A673 (cell line): ENCODE results near the gene ADAMTS9.

Experiments used
- EZH2 ChIP-seq: fragments of 200-600 bp; sonication (generic); IDR thresholded peaks from 2 replicates; pipeline ENCODE4 v1.6.1; 2017; ENCODE audit warnings: borderline replicate concordance, low read depth, mild to moderate bottlenecking, mixed read lengths, antibody characterized with exemption, low read length; ENCODE audit not compliant: poor library complexity, severe bottlenecking
- TF ChIP-seq, protein P1 (sequence below): fragments of 300-800, 200-600 bp; sonication (generic); conservative IDR thresholded peaks from 2 replicates; pipeline ENCODE4 v1.5.1; 2017; ENCODE audit warnings: low read depth, mild to moderate bottlenecking, antibody characterized with exemption, low read length, moderate library complexity, mixed read lengths

DNA sequence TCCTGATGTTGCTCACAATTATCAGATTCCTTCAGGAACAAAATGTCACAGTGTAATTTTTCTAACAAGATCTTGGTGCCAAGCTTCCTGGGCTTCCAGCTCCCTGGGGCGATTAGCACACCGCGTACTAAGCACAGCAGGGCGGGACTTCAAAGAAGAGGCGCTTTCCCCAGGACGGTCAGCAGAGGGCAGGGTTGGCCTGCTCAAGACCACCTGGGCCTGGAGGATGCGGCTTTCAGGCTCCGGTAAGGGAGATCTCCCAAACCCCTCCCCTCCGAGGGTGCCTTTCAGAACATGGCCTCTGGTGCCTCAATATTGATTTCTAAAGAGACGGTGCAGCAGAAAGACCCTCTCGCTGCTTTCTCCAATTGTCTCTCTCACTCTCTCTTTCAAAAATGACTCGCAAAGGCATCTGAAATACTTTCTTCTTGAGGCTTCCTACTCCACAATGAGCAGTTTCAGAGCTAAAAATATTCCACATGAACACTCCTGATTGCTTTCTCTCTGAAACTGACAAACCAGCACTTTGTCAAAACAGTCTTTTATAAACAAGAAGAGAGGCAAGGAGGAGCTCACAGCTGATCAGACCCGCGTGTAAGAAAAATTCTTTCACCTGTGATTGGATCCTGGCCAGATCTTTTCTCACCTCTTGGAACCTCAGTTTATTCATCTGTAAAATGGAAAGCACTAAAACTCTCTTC lies 154.0 kb downstream of the ADAMTS9 start:
- TF ChIP-seq, protein P1, sequence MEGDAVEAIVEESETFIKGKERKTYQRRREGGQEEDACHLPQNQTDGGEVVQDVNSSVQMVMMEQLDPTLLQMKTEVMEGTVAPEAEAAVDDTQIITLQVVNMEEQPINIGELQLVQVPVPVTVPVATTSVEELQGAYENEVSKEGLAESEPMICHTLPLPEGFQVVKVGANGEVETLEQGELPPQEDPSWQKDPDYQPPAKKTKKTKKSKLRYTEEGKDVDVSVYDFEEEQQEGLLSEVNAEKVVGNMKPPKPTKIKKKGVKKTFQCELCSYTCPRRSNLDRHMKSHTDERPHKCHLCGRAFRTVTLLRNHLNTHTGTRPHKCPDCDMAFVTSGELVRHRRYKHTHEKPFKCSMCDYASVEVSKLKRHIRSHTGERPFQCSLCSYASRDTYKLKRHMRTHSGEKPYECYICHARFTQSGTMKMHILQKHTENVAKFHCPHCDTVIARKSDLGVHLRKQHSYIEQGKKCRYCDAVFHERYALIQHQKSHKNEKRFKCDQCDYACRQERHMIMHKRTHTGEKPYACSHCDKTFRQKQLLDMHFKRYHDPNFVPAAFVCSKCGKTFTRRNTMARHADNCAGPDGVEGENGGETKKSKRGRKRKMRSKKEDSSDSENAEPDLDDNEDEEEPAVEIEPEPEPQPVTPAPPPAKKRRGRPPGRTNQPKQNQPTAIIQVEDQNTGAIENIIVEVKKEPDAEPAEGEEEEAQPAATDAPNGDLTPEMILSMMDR, result peak; percentile 72
- no peak for TF ChIP-seq EZH2
